Effector memory CD8-positive, alpha-beta T cell (primary cell): ENCODE data around the gene ZNF770.

ENCODE experiments used
- ATAC-seq: fragments of 150-1000 bp; cut with Tn5 transposase; replicated peaks from 2 replicates; pipeline ENCODE4 v1.10.0; 2021; ENCODE audit warnings: mild to moderate bottlenecking, moderate library complexity
- DNase-seq, 3 experiments: peaks; one replicate each; pipeline ENCODE4 v3.0.0; 2021
- H3K27ac Mint-ChIP-seq, 2 donors: one replicate each; pipeline ENCODE4 v1.8.0; 2022; ENCODE audit warnings: mild to moderate bottlenecking in 2 of 2, mixed read lengths in 2 of 2, moderate library complexity in 2 of 2
- H3K27me3 Mint-ChIP-seq, 2 donors: one replicate each; pipeline ENCODE4 v1.8.0; 2022; ENCODE audit warnings: mixed read lengths in 2 of 2
- H3K36me3 Mint-ChIP-seq: one replicate; pipeline ENCODE4 v1.8.0; 2022; ENCODE audit warnings: mild to moderate bottlenecking, moderate library complexity, mixed read lengths; ENCODE audit not compliant: insufficient read depth
- H3K4me1 Mint-ChIP-seq, 2 donors: one replicate each; pipeline ENCODE4 v1.8.0; 2022; ENCODE audit warnings: low read depth in 2 of 2, mixed read lengths in 2 of 2
- H3K4me3 Mint-ChIP-seq, 2 donors: one replicate each; pipeline ENCODE4 v1.8.0; 2022; ENCODE audit warnings: mild to moderate bottlenecking in 2 of 2, mixed read lengths in 2 of 2, moderate library complexity in 2 of 2
- H3K9me3 Mint-ChIP-seq, 2 donors: one replicate each; pipeline ENCODE4 v1.8.0; 2022; ENCODE audit warnings: mixed read lengths in 2 of 2
- total RNA-seq, 9 experiments: gene quantifications; one replicate each; lab custom pipeline; 2026; lab: John Stamatoyannopoulos, UW

The ZNF770 gene, protein sequence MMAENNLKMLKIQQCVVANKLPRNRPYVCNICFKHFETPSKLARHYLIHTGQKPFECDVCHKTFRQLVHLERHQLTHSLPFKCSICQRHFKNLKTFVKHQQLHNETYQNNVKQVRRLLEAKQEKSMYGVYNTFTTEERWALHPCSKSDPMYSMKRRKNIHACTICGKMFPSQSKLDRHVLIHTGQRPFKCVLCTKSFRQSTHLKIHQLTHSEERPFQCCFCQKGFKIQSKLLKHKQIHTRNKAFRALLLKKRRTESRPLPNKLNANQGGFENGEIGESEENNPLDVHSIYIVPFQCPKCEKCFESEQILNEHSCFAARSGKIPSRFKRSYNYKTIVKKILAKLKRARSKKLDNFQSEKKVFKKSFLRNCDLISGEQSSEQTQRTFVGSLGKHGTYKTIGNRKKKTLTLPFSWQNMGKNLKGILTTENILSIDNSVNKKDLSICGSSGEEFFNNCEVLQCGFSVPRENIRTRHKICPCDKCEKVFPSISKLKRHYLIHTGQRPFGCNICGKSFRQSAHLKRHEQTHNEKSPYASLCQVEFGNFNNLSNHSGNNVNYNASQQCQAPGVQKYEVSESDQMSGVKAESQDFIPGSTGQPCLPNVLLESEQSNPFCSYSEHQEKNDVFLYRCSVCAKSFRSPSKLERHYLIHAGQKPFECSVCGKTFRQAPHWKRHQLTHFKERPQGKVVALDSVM
- total RNA-seq = 50.4 to 147 (median 115) reads per million in 9 experiments

DNA sequence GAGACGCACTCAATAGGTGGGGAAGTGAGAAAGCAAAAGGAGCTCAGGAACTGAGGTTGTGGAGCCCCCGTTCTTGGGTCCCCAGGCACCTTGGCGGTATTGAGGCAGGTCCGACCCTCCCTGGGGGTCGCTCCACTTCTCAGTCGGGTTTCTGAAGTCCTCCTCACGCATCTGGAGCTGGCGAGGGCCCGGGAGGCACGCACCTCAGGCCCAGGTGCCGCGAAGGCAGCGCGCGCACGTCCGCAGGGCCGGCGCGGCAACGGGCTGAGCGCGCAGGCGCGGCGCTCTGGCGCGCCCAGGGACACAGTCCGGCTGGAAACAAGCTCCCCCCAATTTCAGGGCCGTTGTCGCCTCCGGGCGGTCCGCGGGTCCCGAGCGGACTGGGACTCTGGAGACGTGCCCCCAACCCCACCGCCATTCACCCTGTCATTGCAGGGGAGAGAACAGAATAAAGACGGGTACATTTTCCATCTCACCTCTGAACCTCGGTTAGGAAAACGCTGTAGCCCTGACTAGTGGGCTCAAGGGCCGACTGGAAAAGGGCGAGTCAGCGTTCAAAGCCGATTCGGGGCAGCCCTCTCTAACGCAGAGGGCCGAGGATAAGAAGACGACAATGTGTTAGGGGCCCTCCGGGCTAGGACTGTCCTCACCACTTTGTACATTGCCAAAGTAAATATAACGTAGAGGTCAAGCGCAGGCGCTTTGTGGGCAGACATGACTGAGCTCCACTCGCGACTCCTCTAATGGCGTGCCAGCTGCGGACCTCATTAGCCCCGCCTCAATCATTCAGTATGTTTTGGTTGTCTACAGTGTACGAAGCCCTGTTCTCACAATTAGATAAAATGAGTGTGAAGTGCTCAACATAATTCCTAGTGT, at the start of gene ZNF770:
TSS of gene ZNF770 (minus strand) at position 261 of the 876 bp plus-strand sequence. CDS start 4,853 bp downstream, outside the sequence.
- peak within 1 kb of the TSS; percentile 98 to 99 for H3K4me3 Mint-ChIP-seq
- no peaks in the 10 kb centered on the region for H3K27me3 Mint-ChIP-seq
- no peaks in the 10 kb centered on the region for H3K9me3 Mint-ChIP-seq
- H3K27ac Mint-ChIP-seq = peak within 1 kb of the TSS; percentile 99
- peak; percentile 85 for ATAC-seq
- H3K36me3 Mint-ChIP-seq = peaks cover 38% of the 10 kb centered on the region
- peak; percentile 77 to 90 (median 85) for DNase-seq
- peaks cover 22 to 31% of the 10 kb centered on the region in 2 donors for H3K4me1 Mint-ChIP-seq

DNA sequence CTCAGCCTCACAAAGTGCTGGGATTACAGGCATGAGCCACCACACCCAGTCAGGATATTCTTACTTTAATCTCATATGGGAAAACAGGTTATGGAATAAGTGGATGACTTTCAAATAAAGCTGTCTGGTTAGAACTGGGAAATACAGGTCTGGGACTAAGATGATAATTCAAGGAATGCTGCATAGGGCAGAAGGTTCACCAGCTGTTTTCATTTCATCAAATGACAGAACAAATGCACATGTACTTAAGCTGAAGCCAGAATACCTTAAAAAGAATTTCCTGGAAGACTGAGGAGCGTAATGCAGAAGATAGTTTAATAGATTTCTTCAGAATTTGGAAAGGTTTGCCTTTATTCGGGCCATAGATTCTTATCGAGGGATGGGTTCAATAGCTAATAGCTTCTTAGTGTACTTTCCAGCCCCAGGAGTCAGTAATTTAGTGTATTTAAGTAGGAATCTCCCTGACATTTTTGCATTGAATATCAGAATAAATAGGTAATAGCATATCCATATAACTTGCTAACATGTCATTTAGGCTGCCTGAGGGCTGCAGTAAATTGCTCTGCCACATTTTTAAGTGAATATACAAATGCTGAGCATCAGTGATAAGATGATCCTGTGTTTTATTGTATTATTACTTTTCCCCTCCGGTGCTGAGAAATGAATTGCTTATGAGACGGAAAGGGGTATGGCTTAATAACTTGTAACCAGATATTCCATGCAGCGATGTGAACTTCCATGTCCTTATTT, 40.3 kb upstream of the ZNF770 start:
- Mint-ChIP-seq H3K9me3 (no peaks in the 10 kb centered on the region), H3K27me3 (peaks cover 11 to 25% of the 10 kb centered on the region in 2 donors), H3K4me3 (no peak overlapping the region), H3K36me3 (no peaks in the 10 kb centered on the region), H3K27ac (no peak overlapping the region), H3K4me1 (no peaks in the 10 kb centered on the region)
- no peak for DNase-seq
- no peak for ATAC-seq

DNA sequence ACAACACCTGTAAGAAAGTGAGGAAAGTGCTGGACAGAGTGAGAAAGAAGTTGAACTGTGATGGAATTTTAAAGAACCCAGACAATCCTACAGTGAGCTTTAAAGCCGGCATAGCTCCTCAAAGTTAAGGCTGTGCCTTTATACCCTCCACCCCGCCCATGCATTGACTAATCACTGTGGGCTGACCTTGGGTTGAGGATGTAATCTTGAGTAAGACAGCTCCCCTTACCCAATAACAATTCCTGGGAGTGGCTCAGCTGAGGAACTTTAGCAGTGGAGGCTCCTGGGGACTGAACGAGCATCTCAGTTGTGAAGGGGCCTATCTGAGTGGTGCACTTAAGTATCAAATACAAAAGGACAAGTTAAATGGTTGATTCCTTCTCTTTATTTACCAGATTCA, 35.7 kb upstream of the ZNF770 start:
- Mint-ChIP-seq H3K4me3 (no peak overlapping the region), H3K4me1 (peaks cover 0 to 5% of the 10 kb centered on the region in 2 donors), H3K36me3 (no peaks in the 10 kb centered on the region), H3K9me3 (no peaks in the 10 kb centered on the region), H3K27me3 (peaks cover 17 to 22% of the 10 kb centered on the region in 2 donors), H3K27ac (no peak overlapping the region)
- ATAC-seq (no peak), DNase-seq (no peak)

DNA sequence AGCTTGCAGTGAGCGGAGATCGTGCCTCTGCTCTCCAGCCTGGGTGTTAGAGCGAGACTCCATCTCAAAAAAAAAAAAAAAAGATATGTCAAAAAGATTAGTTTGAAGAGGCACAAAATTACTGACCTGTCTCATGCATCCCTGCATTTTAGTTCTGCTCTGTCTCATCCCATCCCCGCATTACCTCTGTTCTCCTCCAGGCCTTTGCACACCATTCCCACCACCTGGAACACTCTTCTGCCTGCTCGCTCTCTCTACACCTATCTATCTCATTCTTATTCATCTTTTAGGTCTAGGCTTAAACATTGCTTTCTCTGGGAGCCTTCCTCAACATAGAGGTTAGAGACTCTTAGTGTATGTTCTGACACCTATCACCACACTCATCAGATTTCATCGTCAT, 32.9 kb upstream of the ZNF770 start:
- Mint-ChIP-seq H3K36me3 (no peaks in the 10 kb centered on the region), H3K9me3 (no peaks in the 10 kb centered on the region), H3K27me3 (peaks cover 12 to 14% of the 10 kb centered on the region in 2 donors), H3K4me1 (peaks cover 0 to 5% of the 10 kb centered on the region in 2 donors), H3K4me3 (no peak overlapping the region), H3K27ac (no peak overlapping the region)
- no peak for DNase-seq
- no peak for ATAC-seq

DNA sequence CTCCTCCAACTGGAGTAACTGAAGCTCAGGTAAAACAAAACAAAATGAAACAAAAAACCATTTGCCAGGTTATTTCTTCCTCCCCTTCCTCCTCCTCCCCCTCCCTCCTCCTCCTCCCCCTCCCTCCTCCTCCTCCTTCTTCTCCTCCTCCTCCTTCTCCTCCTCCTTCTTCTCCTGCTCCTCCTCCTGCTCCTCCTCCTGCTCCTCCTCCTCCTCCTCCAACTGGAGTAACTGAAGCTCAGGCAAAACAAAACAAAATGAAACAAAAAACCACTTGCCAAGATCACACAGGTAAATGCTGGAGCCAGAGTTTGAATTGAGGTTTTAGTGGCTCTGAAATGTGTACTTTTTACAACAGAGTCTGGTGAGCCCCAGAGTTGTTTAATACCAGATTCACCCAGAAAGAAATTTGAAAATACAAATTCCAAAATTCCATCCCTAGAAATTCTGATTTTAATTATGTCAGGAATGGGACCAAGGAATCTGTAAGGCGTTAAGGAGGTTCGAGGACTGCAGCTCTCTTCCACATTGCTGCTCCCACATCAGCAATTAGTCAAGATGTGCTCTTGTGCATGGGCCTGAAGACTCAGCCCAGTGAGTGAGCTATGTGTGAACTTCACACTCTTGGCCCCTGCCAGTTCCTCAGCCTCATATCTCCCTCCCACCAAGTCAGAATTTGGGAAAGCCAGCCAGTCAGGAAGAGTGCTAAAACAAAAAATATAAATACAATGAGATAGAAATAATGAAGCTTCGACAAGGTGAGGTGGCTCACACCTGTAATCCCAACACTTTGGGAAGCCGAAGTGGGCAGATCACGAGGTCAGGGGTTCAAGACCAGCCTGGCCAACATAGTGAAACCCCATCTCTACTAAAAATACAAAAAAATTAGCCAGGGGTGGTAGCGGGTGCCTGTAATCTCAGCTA, 31.6 kb upstream of the ZNF770 start:
- no peak for DNase-seq
- Mint-ChIP-seq H3K4me1 (peaks cover 0 to 5% of the 10 kb centered on the region in 2 donors), H3K27me3 (peaks cover 12 to 14% of the 10 kb centered on the region in 2 donors), H3K4me3 (no peak overlapping the region), H3K36me3 (no peaks in the 10 kb centered on the region), H3K27ac (no peak overlapping the region), H3K9me3 (no peaks in the 10 kb centered on the region)
- ATAC-seq = no peak

DNA sequence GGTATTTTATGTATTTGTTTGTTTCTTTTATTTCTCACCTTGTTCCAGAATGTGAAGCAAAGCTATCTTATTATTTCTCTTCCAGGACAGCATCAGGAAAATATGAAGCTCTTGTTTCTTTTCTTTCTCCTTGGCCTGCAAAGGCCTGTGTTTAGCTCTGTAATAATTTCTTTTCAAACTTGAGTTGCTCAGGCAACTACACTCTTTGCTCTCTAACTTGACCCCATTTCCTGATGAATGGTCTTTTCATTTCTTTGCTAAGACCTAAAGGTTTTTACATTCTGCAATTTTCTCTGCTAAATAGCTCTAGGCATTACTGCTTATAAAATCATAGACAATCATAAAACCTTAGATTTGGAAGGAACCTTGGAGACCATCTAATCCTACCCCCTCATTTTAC, 26.2 kb upstream of the ZNF770 start:
- no peak for ATAC-seq
- H3K4me1 Mint-ChIP-seq = no peaks in the 10 kb centered on the region
- H3K27me3 Mint-ChIP-seq = peaks cover 5 to 13% of the 10 kb centered on the region in 2 donors
- H3K9me3 Mint-ChIP-seq = no peaks in the 10 kb centered on the region
- no peak overlapping the region for H3K27ac Mint-ChIP-seq
- no peak overlapping the region for H3K4me3 Mint-ChIP-seq
- no peaks in the 10 kb centered on the region for H3K36me3 Mint-ChIP-seq
- DNase-seq = no peak

DNA sequence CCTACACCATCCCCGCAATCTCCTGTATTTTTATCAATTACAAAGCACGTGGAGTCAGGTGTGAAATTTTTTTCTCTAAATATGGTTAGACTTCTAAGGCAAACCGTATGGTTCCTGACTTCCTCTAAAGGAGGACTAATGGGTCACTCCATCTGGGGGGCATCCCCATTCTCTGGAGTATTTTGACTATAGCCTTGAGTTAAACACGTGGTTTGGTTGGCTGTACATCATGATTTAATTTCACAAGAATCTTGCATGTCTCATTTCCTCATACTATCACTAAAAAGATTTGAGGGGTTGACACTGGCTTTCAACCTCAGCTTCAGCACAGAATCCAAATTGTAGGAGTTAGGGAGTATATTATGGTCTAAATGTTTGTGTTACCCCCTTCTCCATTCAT, 25.3 kb upstream of the ZNF770 start:
- Mint-ChIP-seq H3K4me3 (no peak overlapping the region), H3K9me3 (no peaks in the 10 kb centered on the region)

DNA sequence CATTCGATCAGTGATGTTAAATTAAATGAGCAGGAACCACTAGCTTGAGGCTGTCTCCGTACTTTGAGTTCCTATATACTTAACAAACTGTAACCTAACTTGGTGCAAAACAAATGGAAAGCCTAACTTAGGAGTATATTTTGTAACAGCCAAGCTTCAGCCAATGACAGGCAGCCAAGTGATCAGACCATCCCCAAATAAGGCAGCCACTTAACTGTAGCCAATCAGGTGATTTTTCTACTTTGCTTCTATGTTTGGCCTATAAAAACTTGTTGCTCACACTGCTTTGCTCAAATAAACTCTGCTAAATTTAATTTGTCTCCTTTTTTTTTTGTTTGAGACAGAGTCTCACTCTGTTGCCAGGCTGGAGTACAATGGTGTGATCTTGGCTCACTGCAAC, 19.3 kb upstream of the ZNF770 start:
- Mint-ChIP-seq H3K27me3 (peaks cover 0 to 33% of the 10 kb centered on the region in 2 donors), H3K27ac (no peak overlapping the region), H3K4me3 (no peak overlapping the region), H3K4me1 (no peaks in the 10 kb centered on the region), H3K9me3 (no peaks in the 10 kb centered on the region), H3K36me3 (no peaks in the 10 kb centered on the region)
- ATAC-seq (no peak), DNase-seq (no peak)

More for the DNA sequence above, 25.3 kb upstream of the ZNF770 start:
- no peak for DNase-seq
- H3K27ac Mint-ChIP-seq = no peak overlapping the region
- no peak for ATAC-seq
- peaks cover 5 to 13% of the 10 kb centered on the region in 2 donors for H3K27me3 Mint-ChIP-seq
- H3K4me1 Mint-ChIP-seq = no peaks in the 10 kb centered on the region
- H3K36me3 Mint-ChIP-seq = no peaks in the 10 kb centered on the region

DNA sequence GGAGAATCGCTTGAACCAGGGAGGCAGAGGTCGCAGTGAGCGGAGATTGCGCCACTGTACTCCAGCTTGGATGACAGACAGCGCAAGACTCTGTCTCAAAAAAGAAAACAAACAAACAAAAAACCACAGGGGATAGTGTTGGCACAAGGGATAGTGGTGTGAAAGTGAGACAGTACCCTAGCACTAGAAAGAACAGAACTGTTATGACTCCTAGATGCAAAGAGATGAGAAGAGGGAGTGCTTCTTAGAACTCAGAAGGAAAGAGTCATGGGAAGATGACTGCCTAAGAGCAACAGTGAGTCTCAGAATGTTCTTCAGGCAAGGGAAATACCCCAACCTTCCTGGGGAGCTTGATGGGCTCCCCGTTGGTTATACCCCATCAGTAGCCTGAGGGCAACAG, 17.8 kb upstream of the ZNF770 start:
- no peaks in the 10 kb centered on the region for H3K4me1 Mint-ChIP-seq
- ATAC-seq = no peak

DNA sequence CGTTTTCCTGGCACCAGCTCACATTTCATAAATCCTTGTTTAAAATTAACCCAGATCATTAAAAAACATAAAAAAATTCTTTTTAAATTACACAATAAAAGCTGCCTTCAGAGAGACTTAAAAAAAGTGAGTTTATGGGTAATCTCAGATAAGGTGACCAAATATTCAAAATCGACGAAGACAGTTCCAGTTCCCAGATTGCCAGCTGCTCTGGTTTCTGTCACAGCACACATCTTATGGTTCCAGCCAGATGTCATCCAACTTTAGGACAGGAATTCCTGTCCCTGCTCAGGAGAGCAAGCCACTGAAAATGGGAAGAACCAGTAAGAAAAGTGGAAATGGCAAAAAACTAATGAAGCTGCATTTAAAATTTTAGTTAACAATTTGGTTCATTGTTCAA, 15.8 kb upstream of the ZNF770 start:
- Mint-ChIP-seq H3K36me3 (no peaks in the 10 kb centered on the region), H3K9me3 (no peaks in the 10 kb centered on the region), H3K4me1 (no peaks in the 10 kb centered on the region), H3K4me3 (no peak overlapping the region), H3K27me3 (peaks cover 0 to 20% of the 10 kb centered on the region in 2 donors), H3K27ac (no peak overlapping the region)
- no peak for DNase-seq
- ATAC-seq = no peak

More for the DNA sequence above, 17.8 kb upstream of the ZNF770 start:
- Mint-ChIP-seq H3K9me3 (no peaks in the 10 kb centered on the region), H3K27me3 (peaks cover 0 to 24% of the 10 kb centered on the region in 2 donors), H3K27ac (no peak overlapping the region), H3K36me3 (no peaks in the 10 kb centered on the region), H3K4me3 (no peak overlapping the region)
- no peak for DNase-seq

DNA sequence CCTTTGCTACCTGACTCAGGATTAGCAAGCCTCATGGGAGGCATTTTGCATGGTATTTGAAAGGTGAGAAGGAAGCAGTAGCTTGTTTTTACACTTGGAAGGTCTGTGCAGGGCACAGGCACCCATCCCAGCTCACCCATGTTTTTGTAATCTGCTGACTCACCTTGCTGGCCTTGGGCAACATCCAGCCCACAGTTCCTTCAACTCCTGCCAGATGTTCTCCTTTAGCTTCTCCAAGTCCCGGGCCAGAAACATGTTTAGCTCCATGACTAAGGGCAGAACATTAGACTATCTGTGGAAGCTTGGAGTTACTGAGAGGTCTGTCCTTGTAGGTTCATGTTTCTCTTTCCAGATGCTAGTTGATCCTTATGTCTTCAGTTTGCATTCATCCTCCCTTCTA, 12.4 kb upstream of the ZNF770 start:
- no peaks in the 10 kb centered on the region for H3K4me1 Mint-ChIP-seq
- ATAC-seq (no peak), DNase-seq (no peak)
- no peaks in the 10 kb centered on the region for H3K36me3 Mint-ChIP-seq
- no peak overlapping the region for H3K27ac Mint-ChIP-seq
- H3K27me3 Mint-ChIP-seq = peaks cover 0 to 12% of the 10 kb centered on the region in 2 donors
- no peak overlapping the region for H3K4me3 Mint-ChIP-seq
- H3K9me3 Mint-ChIP-seq = no peaks in the 10 kb centered on the region

DNA sequence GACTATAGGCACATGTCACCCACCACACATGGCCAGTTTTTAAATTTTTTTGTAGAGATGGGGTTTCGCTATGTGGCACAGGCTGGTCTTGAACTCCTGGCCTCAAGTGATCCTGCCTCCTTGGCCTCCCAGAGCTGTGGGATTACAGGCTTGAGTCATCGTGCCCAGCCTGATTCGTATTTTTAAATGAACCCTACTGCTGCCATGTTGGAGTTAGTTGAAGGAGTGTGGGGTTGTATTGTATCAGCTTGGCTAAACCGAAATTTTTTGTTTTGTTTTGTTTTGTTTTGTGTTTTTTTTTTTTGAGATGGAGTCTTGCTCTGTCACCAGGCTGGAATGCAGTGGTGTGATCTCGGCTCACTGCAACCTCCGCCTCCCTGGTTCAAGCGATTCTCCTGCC, 11.8 kb upstream of the ZNF770 start:
- no peaks in the 10 kb centered on the region for H3K36me3 Mint-ChIP-seq
- DNase-seq (no peak), ATAC-seq (no peak)
- H3K9me3 Mint-ChIP-seq = no peaks in the 10 kb centered on the region
- no peaks in the 10 kb centered on the region for H3K4me1 Mint-ChIP-seq
- H3K4me3 Mint-ChIP-seq = no peak overlapping the region
- peaks cover 0 to 11% of the 10 kb centered on the region in 2 donors for H3K27me3 Mint-ChIP-seq
- H3K27ac Mint-ChIP-seq = no peak overlapping the region
